Progenitor cell of endocrine pancreas (in vitro differentiated cells): ENCODE measurements around the gene FAT2. TPM values are rescaled to one million over a fixed set of nuclear protein-coding genes. Genes with fewer than 3 reads are reported as not detected.

Experiments used
- DNase-seq: peaks from one replicate; pipeline ENCODE4 v3.0.0; 2021; ENCODE audit warnings: low spot score; ENCODE audit not compliant: unreplicated experiment
- H3K27ac Mint-ChIP-seq: 2 replicates; pipeline ENCODE4 v1.8.0; 2021; ENCODE audit warnings: mild to moderate bottlenecking, moderate library complexity, mixed read lengths
- H3K27me3 Mint-ChIP-seq: 2 replicates; pipeline ENCODE4 v1.8.0; 2021; ENCODE audit warnings: mixed read lengths
- H3K36me3 Mint-ChIP-seq: 2 replicates; pipeline ENCODE4 v1.8.0; 2022; ENCODE audit warnings: mixed read lengths; ENCODE audit not compliant: insufficient read depth
- H3K4me1 Mint-ChIP-seq: 2 replicates; pipeline ENCODE4 v1.8.0; 2021; ENCODE audit warnings: low read depth, mixed read lengths
- H3K4me3 Mint-ChIP-seq: 2 replicates; pipeline ENCODE4 v1.8.0; 2021; ENCODE audit warnings: low read depth, mild to moderate bottlenecking, moderate library complexity, mixed read lengths
- H3K9me3 Mint-ChIP-seq: 2 replicates; pipeline ENCODE4 v1.8.0; 2021; ENCODE audit warnings: low read depth, mixed read lengths
- total RNA-seq: library from RNA; stranded (reverse); gene quantifications from 2 replicates; pipeline ENCODE4 v1.2.1, GENCODE V29; 2021
- TF ChIP-seq, protein P1 (sequence below): fragments of 200-600 bp; sonication (generic); IDR thresholded peaks from one replicate; pipeline ENCODE4 v1.5.0; 2021; ENCODE audit warnings: antibody characterized with exemption, mild to moderate bottlenecking; ENCODE audit not compliant: unreplicated experiment

FAT2 gene
- total RNA-seq, 1 donor from 2014 or later: 0.05 TPM

DNA sequence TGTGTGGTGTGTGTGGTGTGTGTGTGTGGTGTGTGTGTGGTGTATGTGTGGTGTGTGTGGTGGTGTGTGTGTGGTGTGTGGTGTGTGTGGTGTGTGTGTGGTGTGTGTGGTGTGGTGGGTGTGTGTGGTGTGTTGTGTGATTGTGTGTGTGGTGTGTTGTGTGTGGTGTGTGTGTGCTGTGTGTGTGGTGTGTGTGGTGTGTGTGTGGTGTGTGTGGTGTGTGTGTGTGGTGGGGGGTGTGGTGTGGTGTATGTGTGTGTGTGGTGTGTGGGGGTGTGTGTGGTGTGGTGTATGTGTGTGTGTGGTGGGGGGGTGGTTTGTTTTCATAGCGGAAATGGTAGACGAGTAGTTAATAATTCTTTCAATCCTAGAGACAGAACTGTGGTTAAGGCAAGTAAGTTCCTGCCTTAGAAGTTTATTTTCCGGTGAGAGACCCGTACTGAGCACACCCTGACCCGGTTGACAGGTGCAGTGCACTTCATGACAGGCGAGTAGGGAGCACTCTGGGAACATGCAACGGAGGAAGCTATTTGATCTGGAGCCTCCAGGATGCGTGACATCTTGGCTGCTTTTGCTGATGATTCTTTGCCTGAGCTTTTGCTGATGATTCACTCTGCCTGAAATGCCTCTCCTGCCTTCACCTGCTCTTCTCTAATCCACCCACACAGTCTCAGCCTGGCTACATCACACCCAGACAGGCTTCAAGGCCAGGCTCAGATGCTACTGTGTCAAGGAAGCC, 21.7 kb upstream of the FAT2 start:
- Mint-ChIP-seq H3K27ac (no peak overlapping the region), H3K9me3 (peaks cover 3% of the 10 kb centered on the region)

DNA sequence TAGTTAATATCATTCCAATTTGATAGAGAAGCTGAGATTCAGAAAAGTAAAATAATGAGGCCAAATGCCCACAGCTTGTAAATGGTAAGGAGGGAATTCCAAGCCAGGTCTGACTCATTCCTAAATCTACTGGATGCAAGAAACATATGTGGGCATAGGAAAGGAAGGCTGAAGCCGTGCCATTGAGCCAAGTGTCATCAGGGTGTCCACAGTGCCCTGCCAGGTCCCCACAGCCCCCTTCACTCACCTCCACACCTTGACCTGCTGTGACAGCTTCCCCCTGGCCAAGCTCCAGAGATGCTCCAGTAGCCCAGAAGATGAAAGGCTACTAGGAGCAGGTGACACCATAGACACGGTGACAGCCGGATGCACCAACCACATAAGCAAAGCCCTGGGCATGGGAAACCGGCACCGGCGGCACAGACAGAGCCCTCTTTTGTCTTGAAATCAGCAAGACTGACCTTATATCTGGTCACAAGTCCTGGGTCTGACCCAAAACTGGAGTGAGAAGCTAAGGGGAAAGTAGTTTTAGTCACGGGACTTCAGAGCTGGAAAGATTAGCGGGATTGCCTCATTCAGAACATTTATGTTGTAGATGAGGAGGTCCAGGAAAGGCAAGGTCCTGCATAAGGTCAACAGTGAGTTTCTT, 20.1 kb upstream of the FAT2 start:
- no peaks in the 10 kb centered on the region for H3K36me3 Mint-ChIP-seq
- H3K27me3 Mint-ChIP-seq: peaks cover 45% of the 10 kb centered on the region
- TF ChIP-seq, protein P1, sequence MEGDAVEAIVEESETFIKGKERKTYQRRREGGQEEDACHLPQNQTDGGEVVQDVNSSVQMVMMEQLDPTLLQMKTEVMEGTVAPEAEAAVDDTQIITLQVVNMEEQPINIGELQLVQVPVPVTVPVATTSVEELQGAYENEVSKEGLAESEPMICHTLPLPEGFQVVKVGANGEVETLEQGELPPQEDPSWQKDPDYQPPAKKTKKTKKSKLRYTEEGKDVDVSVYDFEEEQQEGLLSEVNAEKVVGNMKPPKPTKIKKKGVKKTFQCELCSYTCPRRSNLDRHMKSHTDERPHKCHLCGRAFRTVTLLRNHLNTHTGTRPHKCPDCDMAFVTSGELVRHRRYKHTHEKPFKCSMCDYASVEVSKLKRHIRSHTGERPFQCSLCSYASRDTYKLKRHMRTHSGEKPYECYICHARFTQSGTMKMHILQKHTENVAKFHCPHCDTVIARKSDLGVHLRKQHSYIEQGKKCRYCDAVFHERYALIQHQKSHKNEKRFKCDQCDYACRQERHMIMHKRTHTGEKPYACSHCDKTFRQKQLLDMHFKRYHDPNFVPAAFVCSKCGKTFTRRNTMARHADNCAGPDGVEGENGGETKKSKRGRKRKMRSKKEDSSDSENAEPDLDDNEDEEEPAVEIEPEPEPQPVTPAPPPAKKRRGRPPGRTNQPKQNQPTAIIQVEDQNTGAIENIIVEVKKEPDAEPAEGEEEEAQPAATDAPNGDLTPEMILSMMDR: no peak
- H3K9me3 Mint-ChIP-seq: peaks cover 3% of the 10 kb centered on the region
- no peak overlapping the region for H3K4me3 Mint-ChIP-seq
- DNase-seq: no peak
- H3K4me1 Mint-ChIP-seq: peaks cover 3% of the 10 kb centered on the region
- H3K27ac Mint-ChIP-seq: no peak overlapping the region

More for the DNA sequence above, 21.7 kb upstream of the FAT2 start:
- DNase-seq: no peak
- peaks cover 55% of the 10 kb centered on the region for H3K27me3 Mint-ChIP-seq
- H3K36me3 Mint-ChIP-seq: no peaks in the 10 kb centered on the region
- peaks cover 3% of the 10 kb centered on the region for H3K4me1 Mint-ChIP-seq
- no peak overlapping the region for H3K4me3 Mint-ChIP-seq
- TF ChIP-seq, protein P1: no peak

DNA sequence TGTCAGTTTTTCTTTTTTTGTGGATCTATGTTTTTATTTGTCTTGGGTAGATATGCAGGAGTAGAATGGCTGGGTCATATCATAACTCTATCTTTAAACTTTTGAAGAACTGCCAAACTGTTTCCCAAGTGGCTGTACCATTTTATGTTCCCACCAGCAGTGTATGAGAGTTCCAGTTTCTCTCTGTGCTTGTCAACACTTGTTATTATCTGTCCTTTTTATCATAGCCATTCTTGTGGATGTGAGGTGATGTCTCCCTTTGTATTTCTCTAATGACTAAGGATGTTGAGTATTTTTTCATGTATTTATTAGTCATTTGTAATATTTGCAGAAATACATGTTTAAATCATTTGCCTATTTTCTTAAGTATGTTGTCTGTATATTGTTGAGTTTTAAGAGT, 17.4 kb upstream of the FAT2 start:
- Mint-ChIP-seq H3K27ac (no peak overlapping the region), H3K9me3 (peaks cover 3% of the 10 kb centered on the region), H3K27me3 (peaks cover 41% of the 10 kb centered on the region), H3K4me3 (no peak overlapping the region), H3K4me1 (no peaks in the 10 kb centered on the region), H3K36me3 (no peaks in the 10 kb centered on the region)
- TF ChIP-seq, protein P1: no peak
- no peak for DNase-seq

DNA sequence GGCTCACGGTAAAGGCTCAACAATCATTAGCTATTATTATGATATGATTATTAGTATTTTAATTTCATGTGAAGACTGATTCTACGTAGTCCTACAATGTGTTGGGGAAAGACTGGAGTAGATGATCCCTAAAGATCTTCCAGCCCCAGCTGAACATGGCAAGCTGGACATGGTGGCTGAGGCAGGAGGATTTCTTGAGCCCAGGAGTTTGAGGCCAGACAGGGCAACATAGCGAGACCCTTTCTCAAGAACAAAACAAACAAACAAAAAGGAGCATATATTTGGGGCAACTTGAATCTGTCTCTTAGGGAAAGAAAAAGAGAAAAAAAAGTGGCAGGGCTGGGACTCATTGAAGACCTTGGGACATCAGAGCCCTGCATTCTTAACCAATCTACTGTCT, 16.2 kb upstream of the FAT2 start:
- no peaks in the 10 kb centered on the region for H3K36me3 Mint-ChIP-seq
- no peak for DNase-seq
- H3K4me3 Mint-ChIP-seq: no peak overlapping the region
- TF ChIP-seq, protein P1: no peak
- H3K27ac Mint-ChIP-seq: no peak overlapping the region
- H3K4me1 Mint-ChIP-seq: no peaks in the 10 kb centered on the region
- H3K9me3 Mint-ChIP-seq: peaks cover 3% of the 10 kb centered on the region
- peaks cover 37% of the 10 kb centered on the region for H3K27me3 Mint-ChIP-seq

DNA sequence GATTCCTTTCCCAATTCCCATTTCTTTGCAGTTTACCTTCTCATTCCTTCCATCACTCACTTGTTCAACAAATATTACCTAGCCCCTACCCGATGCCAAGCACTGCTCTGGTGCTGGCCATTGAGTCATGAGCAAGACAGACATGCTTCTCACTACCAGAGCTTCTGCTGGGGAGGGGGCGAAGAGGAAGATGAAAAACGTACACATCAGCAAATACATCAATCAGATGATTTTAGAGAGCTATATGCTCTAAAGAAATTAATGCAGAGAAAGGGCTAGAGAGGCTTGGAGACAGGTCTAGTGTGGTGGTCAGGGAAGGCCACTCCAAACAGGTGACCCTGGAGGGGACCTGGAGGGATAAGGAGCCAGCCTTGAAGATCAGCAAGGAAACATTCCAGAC, 14.4 kb upstream of the FAT2 start:
- H3K27ac Mint-ChIP-seq: no peak overlapping the region
- no peak overlapping the region for H3K4me3 Mint-ChIP-seq
- TF ChIP-seq, protein P1: no peak
- H3K36me3 Mint-ChIP-seq: no peaks in the 10 kb centered on the region
- no peak for DNase-seq
- peaks cover 3% of the 10 kb centered on the region for H3K9me3 Mint-ChIP-seq
- no peaks in the 10 kb centered on the region for H3K4me1 Mint-ChIP-seq
- peaks cover 30% of the 10 kb centered on the region for H3K27me3 Mint-ChIP-seq
